Measurements from ENCODE around the gene KRTAP5-8.

DNA sequence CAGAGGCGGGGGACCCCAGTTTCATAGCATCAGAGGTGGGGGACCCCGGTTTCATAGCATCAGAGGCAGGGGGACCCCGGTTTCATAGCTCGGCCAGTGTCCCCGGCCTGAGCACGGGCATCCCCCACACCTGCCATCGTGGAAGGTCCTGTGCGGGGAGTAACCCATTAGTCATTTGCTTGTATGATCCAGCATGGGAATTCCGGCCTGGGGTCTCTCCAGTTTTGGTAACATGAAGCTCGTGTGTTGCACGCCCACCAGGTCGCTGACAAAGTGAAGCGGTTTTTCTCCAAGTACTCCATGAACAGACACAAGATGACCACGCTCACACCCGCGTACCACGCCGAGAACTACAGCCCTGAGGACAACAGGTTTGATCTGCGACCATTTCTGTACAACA is 39.7 kb upstream of the KRTAP5-8 start:
- TF ChIP-seq, protein P1, sequence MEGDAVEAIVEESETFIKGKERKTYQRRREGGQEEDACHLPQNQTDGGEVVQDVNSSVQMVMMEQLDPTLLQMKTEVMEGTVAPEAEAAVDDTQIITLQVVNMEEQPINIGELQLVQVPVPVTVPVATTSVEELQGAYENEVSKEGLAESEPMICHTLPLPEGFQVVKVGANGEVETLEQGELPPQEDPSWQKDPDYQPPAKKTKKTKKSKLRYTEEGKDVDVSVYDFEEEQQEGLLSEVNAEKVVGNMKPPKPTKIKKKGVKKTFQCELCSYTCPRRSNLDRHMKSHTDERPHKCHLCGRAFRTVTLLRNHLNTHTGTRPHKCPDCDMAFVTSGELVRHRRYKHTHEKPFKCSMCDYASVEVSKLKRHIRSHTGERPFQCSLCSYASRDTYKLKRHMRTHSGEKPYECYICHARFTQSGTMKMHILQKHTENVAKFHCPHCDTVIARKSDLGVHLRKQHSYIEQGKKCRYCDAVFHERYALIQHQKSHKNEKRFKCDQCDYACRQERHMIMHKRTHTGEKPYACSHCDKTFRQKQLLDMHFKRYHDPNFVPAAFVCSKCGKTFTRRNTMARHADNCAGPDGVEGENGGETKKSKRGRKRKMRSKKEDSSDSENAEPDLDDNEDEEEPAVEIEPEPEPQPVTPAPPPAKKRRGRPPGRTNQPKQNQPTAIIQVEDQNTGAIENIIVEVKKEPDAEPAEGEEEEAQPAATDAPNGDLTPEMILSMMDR (IDR thresholded peaks at IDR 0.05), result no peak
- TF ChIP-seq POLR2A (IDR thresholded peaks at IDR 0.05), result no peak

All from adrenal gland (tissue), 5 donors.